Measurements from ENCODE around the gene PID1.

PID1 gene

GRCh38 chr2:229060147-229060546, 210.9 kb downstream of the PID1 start:
- no peak for DNase-seq

GRCh38 chr2:229059331-229060033, 211.6 kb downstream of the PID1 start:
- DNase-seq: no peak

- DNase-seq: no peak
Observed at GRCh38 chr2:229057976-229058553, 213.0 kb downstream of the PID1 start.

GRCh38 chr2:229054311-229054710, 216.8 kb downstream of the PID1 start:
- DNase-seq: no peak

GRCh38 chr2:229051798-229052197, 219.3 kb downstream of the PID1 start:
- no peak for DNase-seq

GRCh38 chr2:229050133-229050532, 221.0 kb downstream of the PID1 start:
- DNase-seq: no peak

- DNase-seq: no peak
Observed at GRCh38 chr2:229048134-229048533, 223.0 kb downstream of the PID1 start.

GRCh38 chr2:229045671-229046070, 225.4 kb downstream of the PID1 start:
- DNase-seq: no peak

GRCh38 chr2:229044581-229044980, 226.5 kb downstream of the PID1 start:
- DNase-seq: no peak

- no peak for DNase-seq
Observed at GRCh38 chr2:229043681-229044080, 227.4 kb downstream of the PID1 start.

GRCh38 chr2:229042349-229042748, 228.7 kb downstream of the PID1 start:
- DNase-seq: no peak

- DNase-seq: no peak
Observed at GRCh38 chr2:229041691-229042090, 229.4 kb downstream of the PID1 start.

GRCh38 chr2:229037621-229038020, 233.5 kb downstream of the PID1 start:
- no peak for DNase-seq

GRCh38 chr2:229033816-229034215, 237.3 kb downstream of the PID1 start:
- no peak for DNase-seq

- DNase-seq: no peak
Observed at GRCh38 chr2:229032608-229033234, 238.4 kb downstream of the PID1 start.

GRCh38 chr2:229027353-229028105, 243.6 kb downstream of the PID1 start:
- no peak for DNase-seq

GRCh38 chr2:229025653-229026052, 245.4 kb downstream of the PID1 start:
- no peak for DNase-seq

GRCh38 chr2:229022652-229023051, 248.4 kb downstream of the PID1 start:
- no peak for DNase-seq

- DNase-seq: no peak
Observed at GRCh38 chr2:229022071-229022470, 249.0 kb downstream of the PID1 start.

GRCh38 chr2:229009816-229010215, 261.3 kb downstream of the PID1 start:
- no peak for DNase-seq

- no peak for DNase-seq
Observed at GRCh38 chr2:229003256-229003655, 267.8 kb downstream of the PID1 start.

GRCh38 chr2:229001196-229001595, 269.9 kb downstream of the PID1 start:
- no peak for DNase-seq

GRCh38 chr2:228999326-228999725, 271.8 kb downstream of the PID1 start:
- DNase-seq: no peak

- no peak for DNase-seq
Observed at GRCh38 chr2:228988786-228989185, 282.3 kb downstream of the PID1 start.
